ENCODE measurements around the gene OAF.

OAF gene

GRCh38 chr11:120184371-120184945 is 26.4 kb upstream of the OAF start:
- DNase-seq, result no peak

GRCh38 chr11:120184946-120185705 is 25.7 kb upstream of the OAF start:
- DNase-seq, result no peak

GRCh38 chr11:120185706-120186455 is 25.0 kb upstream of the OAF start:
- DNase-seq, result no peak

- no peak for DNase-seq
These were observed 24.4 kb upstream of the OAF start for GRCh38 chr11:120186456-120186773.

GRCh38 chr11:120186774-120187591 is 23.8 kb upstream of the OAF start:
- no peak for DNase-seq

GRCh38 chr11:120188371-120188770 is 22.5 kb upstream of the OAF start:
- DNase-seq, result no peak

- no peak for DNase-seq
These were observed 21.9 kb upstream of the OAF start for GRCh38 chr11:120188811-120189455.

GRCh38 chr11:120191058-120191457 is 19.8 kb upstream of the OAF start:
- no peak for DNase-seq

GRCh38 chr11:120192831-120193625 is 17.8 kb upstream of the OAF start:
- no peak for DNase-seq

- DNase-seq, result no peak
These were observed 16.7 kb upstream of the OAF start for GRCh38 chr11:120194166-120194565.

GRCh38 chr11:120195601-120196320 is 15.1 kb upstream of the OAF start:
- DNase-seq, result no peak

- no peak for DNase-seq
These were observed 14.0 kb upstream of the OAF start for GRCh38 chr11:120196826-120197225.

- no peak for DNase-seq
These were observed 13.5 kb upstream of the OAF start for GRCh38 chr11:120197251-120197891.

GRCh38 chr11:120197977-120198376 is 12.9 kb upstream of the OAF start:
- no peak for DNase-seq

- no peak for DNase-seq
These were observed 12.4 kb upstream of the OAF start for GRCh38 chr11:120198403-120198786.

- no peak for DNase-seq
These were observed 11.9 kb upstream of the OAF start for GRCh38 chr11:120198787-120199469.

GRCh38 chr11:120199613-120200012 is 11.2 kb upstream of the OAF start:
- DNase-seq, result no peak

- DNase-seq, result no peak
These were observed 10.2 kb upstream of the OAF start for GRCh38 chr11:120200677-120201076.

GRCh38 chr11:120201653-120202052 is 9.2 kb upstream of the OAF start:
- DNase-seq, result no peak

GRCh38 chr11:120203626-120204025 is 7.2 kb upstream of the OAF start:
- no peak for DNase-seq
